Muscle of arm (tissue), 12 donors: ENCODE results near the gene ANKHD1. TPM values are rescaled to one million over a fixed set of nuclear protein-coding genes. Genes with fewer than 3 reads are reported as not detected.

Source experiments
- DNase-seq: peaks from one replicate; pipeline ENCODE4 v3.0.0-alpha.2; 2013
- polyA plus RNA-seq, 12 donors: library from polyadenylated mRNA; unstranded; fragments of 120-200 nt; gene quantifications; one replicate each; pipeline ENCODE4 v1.2.1, GENCODE V29; 2013; ENCODE audit not compliant: insufficient read length in 12 of 12

The ANKHD1 gene
- polyA plus RNA-seq, 12 donors = 54.8 to 98.4 (median 69.7) TPM; not detected in 1

- no peak for DNase-seq
Observed at GRCh38 chr5:140366589-140367255, 34.9 kb upstream of the ANKHD1 start.

- DNase-seq = no peak
Observed at GRCh38 chr5:140367256-140368013, 34.2 kb upstream of the ANKHD1 start.

GRCh38 chr5:140371356-140372151, 30.1 kb upstream of the ANKHD1 start:
- no peak for DNase-seq

GRCh38 chr5:140372971-140373487, 28.6 kb upstream of the ANKHD1 start:
- DNase-seq = peak; percentile 80

- DNase-seq = no peak
Observed at GRCh38 chr5:140381351-140381750, 20.3 kb upstream of the ANKHD1 start.

GRCh38 chr5:140381972-140382371, 19.7 kb upstream of the ANKHD1 start:
- DNase-seq = no peak

GRCh38 chr5:140382866-140383265, 18.8 kb upstream of the ANKHD1 start:
- DNase-seq = no peak

GRCh38 chr5:140383300-140383699, 18.3 kb upstream of the ANKHD1 start:
- no peak for DNase-seq

GRCh38 chr5:140388052-140388451, 13.6 kb upstream of the ANKHD1 start:
- DNase-seq = no peak

- no peak for DNase-seq
Observed at GRCh38 chr5:140391312-140391711, 10.3 kb upstream of the ANKHD1 start.

- no peak for DNase-seq
Observed at GRCh38 chr5:140391732-140392131, 9.9 kb upstream of the ANKHD1 start.

- DNase-seq = no peak
Observed at GRCh38 chr5:140393738-140394137, 7.9 kb upstream of the ANKHD1 start.

- no peak for DNase-seq
Observed at GRCh38 chr5:140398379-140398811, 3.2 kb upstream of the ANKHD1 start.

- no peak for DNase-seq
Observed at GRCh38 chr5:140399979-140400729, 1.5 kb upstream of the ANKHD1 start.

- DNase-seq = peak; percentile 97
Observed at GRCh38 chr5:140400730-140401361, 787 bp upstream of the ANKHD1 start.

- peak; percentile 39 for DNase-seq
Observed at GRCh38 chr5:140402258-140403074, 833 bp downstream of the ANKHD1 start.

GRCh38 chr5:140403613-140404012, 2.0 kb downstream of the ANKHD1 start:
- no peak for DNase-seq

- DNase-seq = no peak
Observed at GRCh38 chr5:140408750-140409241, 7.2 kb downstream of the ANKHD1 start.

GRCh38 chr5:140413230-140413629, 11.6 kb downstream of the ANKHD1 start:
- DNase-seq = no peak

GRCh38 chr5:140417235-140417634, 15.6 kb downstream of the ANKHD1 start:
- DNase-seq = no peak
